NCI-H1105 (cell line): ENCODE results near the gene ATP1B3.
"Not testable (repeated sequence)": the region's sequence is repeated elsewhere in the genome, so short reads cannot be mapped to it uniquely, and the experiment has no call there.

ENCODE experiments used
- DNase-seq: peaks from one replicate; lab custom pipeline; 2025; lab: John Stamatoyannopoulos, UW

The ATP1B3 gene

GRCh38 chr3:141876381-141876890 is at the start of gene ATP1B3:
ATP1B3 (plus strand) TSS chr3:141876643; CDS start chr3:141876802, 159 bp downstream.
- DNase-seq: peak; percentile 86

- no peak for DNase-seq
Observed at GRCh38 chr3:141828487-141828886, 48.0 kb upstream of the ATP1B3 start.

- peak; percentile 24 for DNase-seq
Observed at GRCh38 chr3:141828890-141829289, 47.6 kb upstream of the ATP1B3 start.

GRCh38 chr3:141830508-141830907 is 45.9 kb upstream of the ATP1B3 start:
- no peak for DNase-seq

- DNase-seq: no peak
Observed at GRCh38 chr3:141834292-141834691, 42.2 kb upstream of the ATP1B3 start.

GRCh38 chr3:141835557-141836229 is 40.8 kb upstream of the ATP1B3 start:
- DNase-seq: no peak

GRCh38 chr3:141839389-141839788 is 37.1 kb upstream of the ATP1B3 start:
- DNase-seq: no peak

- DNase-seq: no peak
Observed at GRCh38 chr3:141840737-141841544, 35.5 kb upstream of the ATP1B3 start.

GRCh38 chr3:141844108-141844507 is 32.3 kb upstream of the ATP1B3 start:
- no peak for DNase-seq

GRCh38 chr3:141844812-141845211 is 31.6 kb upstream of the ATP1B3 start:
- DNase-seq: no peak

- DNase-seq: no peak
Observed at GRCh38 chr3:141845407-141846049, 30.9 kb upstream of the ATP1B3 start.

- no peak for DNase-seq
Observed at GRCh38 chr3:141846050-141846433, 30.4 kb upstream of the ATP1B3 start.

- DNase-seq: not testable (repeated sequence)
Observed at GRCh38 chr3:141848159-141848748, 28.2 kb upstream of the ATP1B3 start.

GRCh38 chr3:141849056-141849815 is 27.2 kb upstream of the ATP1B3 start:
- DNase-seq: no peak

- no peak for DNase-seq
Observed at GRCh38 chr3:141851411-141851810, 25.0 kb upstream of the ATP1B3 start.

GRCh38 chr3:141853081-141853601 is 23.3 kb upstream of the ATP1B3 start:
- no peak for DNase-seq

- no peak for DNase-seq
Observed at GRCh38 chr3:141853629-141854168, 22.7 kb upstream of the ATP1B3 start.

GRCh38 chr3:141854599-141854998 is 21.8 kb upstream of the ATP1B3 start:
- DNase-seq: no peak

- no peak for DNase-seq
Observed at GRCh38 chr3:141858312-141858711, 18.1 kb upstream of the ATP1B3 start.

- no peak for DNase-seq
Observed at GRCh38 chr3:141859651-141860050, 16.8 kb upstream of the ATP1B3 start.

GRCh38 chr3:141860086-141860669 is 16.3 kb upstream of the ATP1B3 start:
- DNase-seq: no peak
